GM12872 (cell line): ENCODE results near the gene CAMK2N1.

Experiments
- CTCF ChIP-seq: IDR thresholded peaks from 3 replicates; pipeline ENCODE4 v1.5.1; 2011; ENCODE audit warnings: low read depth, mild to moderate bottlenecking, low read length, moderate library complexity; ENCODE audit not compliant: insufficient read depth

Gene CAMK2N1

DNA sequence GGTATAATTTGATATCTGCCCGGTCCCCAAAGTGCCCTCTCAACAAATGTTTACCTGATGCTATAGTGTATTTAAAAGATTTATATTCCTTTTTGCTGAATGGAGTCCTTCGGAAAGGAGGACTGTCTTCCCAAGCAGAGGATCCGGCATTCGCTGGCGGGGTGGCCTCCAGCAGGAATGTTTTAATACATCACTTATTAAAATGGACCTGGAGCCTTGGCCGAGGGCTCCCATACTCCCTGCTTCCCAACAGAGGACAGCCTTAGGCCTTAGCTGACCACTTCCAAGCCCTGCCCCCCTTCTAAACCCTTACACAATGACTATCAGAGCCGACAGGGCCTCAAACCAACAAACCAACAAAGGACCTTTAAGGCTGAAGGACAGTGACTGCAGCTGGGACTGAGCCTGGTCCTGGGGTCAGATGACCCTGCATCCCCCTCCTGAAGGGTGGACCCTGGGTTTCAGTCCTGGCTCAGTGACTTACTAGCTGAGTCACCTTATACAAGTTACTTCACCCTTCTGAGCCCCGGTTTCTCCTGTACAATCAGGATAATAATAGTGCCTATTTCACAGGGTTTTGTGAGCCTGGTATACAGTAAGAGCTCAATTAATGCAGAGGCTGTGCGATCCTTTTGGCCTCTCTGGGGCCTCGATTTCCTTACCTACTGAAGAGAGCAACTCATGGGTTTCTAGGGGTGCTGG lies 5.6 kb downstream of the CAMK2N1 start:
- TF ChIP-seq CTCF = no peak

GRCh38 chr1:20479840-20480239 lies 6.2 kb downstream of the CAMK2N1 start:
- no peak for TF ChIP-seq CTCF

DNA sequence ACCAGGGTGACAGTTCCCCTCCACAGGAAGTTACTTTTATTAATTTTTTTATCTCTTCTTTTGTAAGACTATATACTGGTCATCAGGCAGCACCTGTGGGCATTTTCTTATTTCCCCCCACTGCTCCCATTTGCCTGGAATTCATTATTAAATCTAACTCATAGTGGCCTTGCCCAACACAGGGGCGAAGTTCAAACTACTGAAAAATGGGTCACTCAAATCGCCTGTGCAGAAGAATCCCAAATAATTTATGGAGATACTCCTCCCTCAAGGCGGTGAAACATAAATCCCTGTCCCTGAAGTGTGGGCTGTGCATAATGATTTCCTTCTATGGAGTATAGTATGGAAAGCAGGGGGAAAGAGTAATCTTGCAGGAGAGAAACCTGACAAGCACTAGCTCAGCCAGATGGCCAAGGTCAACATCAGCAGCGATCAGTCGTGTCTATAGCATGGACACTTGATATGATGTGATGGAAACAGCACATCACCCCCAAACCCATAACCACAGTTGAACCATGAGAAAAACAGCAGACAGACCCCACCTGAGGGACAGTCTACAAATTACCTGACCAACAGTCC lies 7.9 kb downstream of the CAMK2N1 start:
- no peak for TF ChIP-seq CTCF

GRCh38 chr1:20477348-20478056 lies 8.5 kb downstream of the CAMK2N1 start:
- no peak for TF ChIP-seq CTCF

GRCh38 chr1:20476265-20477038 lies 9.6 kb downstream of the CAMK2N1 start:
- TF ChIP-seq CTCF = no peak

DNA sequence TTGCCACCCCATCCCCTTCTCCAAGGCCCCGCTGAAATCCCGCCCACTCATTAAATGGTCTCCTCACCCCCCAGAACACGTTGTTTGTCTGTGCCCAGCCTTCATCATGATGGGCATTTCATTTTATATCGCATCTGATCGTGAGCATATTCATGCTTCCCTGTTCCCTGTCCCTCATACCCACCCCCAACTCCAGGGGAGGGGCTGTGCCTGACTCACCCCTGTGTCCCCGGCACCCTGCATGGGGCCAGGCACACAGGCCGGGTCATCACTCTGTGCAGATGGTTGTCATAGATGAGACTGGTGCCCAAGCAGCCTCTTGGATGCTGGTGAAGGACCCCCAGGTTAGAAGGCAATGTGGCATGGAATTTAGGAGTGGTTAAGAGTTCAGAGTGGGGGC lies 11.0 kb downstream of the CAMK2N1 start:
- no peak for TF ChIP-seq CTCF
